Activated T-cell treated with anti-CD3 and anti-CD28 coated beads, Interleukin-2, amount 50 U/mL, for 24 hours (primary cell): ENCODE results near the gene CLCNKA.
A peak's percentile ranks its signal among the peaks of the same experiment; 100 is the strongest.
"Not testable (repeated sequence)": the region's sequence is repeated elsewhere in the genome, so short reads cannot be mapped to it uniquely, and the experiment has no call there.

Experiments used
- DNase-seq: peaks from one replicate; pipeline ENCODE4 v3.0.0-alpha.2; 2020
- H3K27ac Mint-ChIP-seq: 2 replicates; pipeline ENCODE4 v1.8.0; 2020; ENCODE audit warnings: mild to moderate bottlenecking, mixed read lengths
- H3K27me3 Mint-ChIP-seq: 2 replicates; pipeline ENCODE4 v1.8.0; 2020; ENCODE audit warnings: mixed read lengths
- H3K36me3 Mint-ChIP-seq: 2 replicates; pipeline ENCODE4 v1.8.0; 2020; ENCODE audit warnings: low read depth, mixed read lengths
- H3K4me1 Mint-ChIP-seq: 2 replicates; pipeline ENCODE4 v1.8.0; 2020; ENCODE audit warnings: low read depth, mixed read lengths
- H3K4me3 Mint-ChIP-seq: 2 replicates; pipeline ENCODE4 v1.8.0; 2020; ENCODE audit warnings: mild to moderate bottlenecking, moderate library complexity, mixed read lengths
- H3K9me3 Mint-ChIP-seq: 2 replicates; pipeline ENCODE4 v1.8.0; 2020; ENCODE audit warnings: mixed read lengths

Gene CLCNKA

GRCh38 chr1:15992582-15993500, 29.0 kb upstream of the CLCNKA start:
- no peaks in the 10 kb centered on the region for H3K4me1 Mint-ChIP-seq
- H3K36me3 Mint-ChIP-seq = no peaks in the 10 kb centered on the region
- DNase-seq = no peak
- H3K27me3 Mint-ChIP-seq = no peaks in the 10 kb centered on the region
- H3K9me3 Mint-ChIP-seq = no peaks in the 10 kb centered on the region
- no peak overlapping the region for H3K4me3 Mint-ChIP-seq
- no peak overlapping the region for H3K27ac Mint-ChIP-seq

GRCh38 chr1:15993666-15994065, 28.2 kb upstream of the CLCNKA start:
- Mint-ChIP-seq H3K4me3 (no peak overlapping the region), H3K27me3 (no peaks in the 10 kb centered on the region), H3K27ac (no peak overlapping the region), H3K4me1 (no peaks in the 10 kb centered on the region), H3K36me3 (no peaks in the 10 kb centered on the region), H3K9me3 (no peaks in the 10 kb centered on the region)
- no peak for DNase-seq

- H3K9me3 Mint-ChIP-seq = no peaks in the 10 kb centered on the region
- H3K27me3 Mint-ChIP-seq = no peaks in the 10 kb centered on the region
- no peak for DNase-seq
- H3K4me3 Mint-ChIP-seq = no peak overlapping the region
- no peak overlapping the region for H3K27ac Mint-ChIP-seq
- H3K4me1 Mint-ChIP-seq = no peaks in the 10 kb centered on the region
- H3K36me3 Mint-ChIP-seq = no peaks in the 10 kb centered on the region
These were observed 27.8 kb upstream of the CLCNKA start for GRCh38 chr1:15994081-15994480.

GRCh38 chr1:15994590-15995351, 27.1 kb upstream of the CLCNKA start:
- Mint-ChIP-seq H3K27ac (peak overlapping the region; percentile 11), H3K4me3 (no peak overlapping the region), H3K36me3 (no peaks in the 10 kb centered on the region), H3K9me3 (no peaks in the 10 kb centered on the region), H3K27me3 (no peaks in the 10 kb centered on the region), H3K4me1 (no peaks in the 10 kb centered on the region)
- DNase-seq = peak; percentile 70

GRCh38 chr1:15997076-15997585, 24.7 kb upstream of the CLCNKA start:
- H3K4me3 Mint-ChIP-seq = no peak overlapping the region
- H3K4me1 Mint-ChIP-seq = no peaks in the 10 kb centered on the region
- H3K36me3 Mint-ChIP-seq = no peaks in the 10 kb centered on the region
- no peaks in the 10 kb centered on the region for H3K27me3 Mint-ChIP-seq
- no peak for DNase-seq
- H3K9me3 Mint-ChIP-seq = no peaks in the 10 kb centered on the region
- H3K27ac Mint-ChIP-seq = no peak overlapping the region

- H3K36me3 Mint-ChIP-seq = no peaks in the 10 kb centered on the region
- H3K9me3 Mint-ChIP-seq = no peaks in the 10 kb centered on the region
- no peaks in the 10 kb centered on the region for H3K27me3 Mint-ChIP-seq
- no peaks in the 10 kb centered on the region for H3K4me1 Mint-ChIP-seq
- no peak for DNase-seq
- H3K4me3 Mint-ChIP-seq = no peak overlapping the region
- H3K27ac Mint-ChIP-seq = no peak overlapping the region
These were observed 24.1 kb upstream of the CLCNKA start for GRCh38 chr1:15997637-15998280.

- H3K4me3 Mint-ChIP-seq = no peak overlapping the region
- no peaks in the 10 kb centered on the region for H3K9me3 Mint-ChIP-seq
- no peak overlapping the region for H3K27ac Mint-ChIP-seq
- no peak for DNase-seq
- no peaks in the 10 kb centered on the region for H3K27me3 Mint-ChIP-seq
- no peaks in the 10 kb centered on the region for H3K4me1 Mint-ChIP-seq
- H3K36me3 Mint-ChIP-seq = no peaks in the 10 kb centered on the region
These were observed 22.9 kb upstream of the CLCNKA start for GRCh38 chr1:15998929-15999328.

GRCh38 chr1:16001274-16001673, 20.6 kb upstream of the CLCNKA start:
- H3K27me3 Mint-ChIP-seq, H3K9me3 Mint-ChIP-seq, H3K27ac Mint-ChIP-seq, DNase-seq, H3K4me3 Mint-ChIP-seq, H3K36me3 Mint-ChIP-seq, H3K4me1 Mint-ChIP-seq: not testable (repeated sequence)

- Mint-ChIP-seq H3K9me3 (no peaks in the 10 kb centered on the region), H3K27ac (no peak overlapping the region), H3K27me3 (no peaks in the 10 kb centered on the region), H3K4me3 (no peak overlapping the region), H3K4me1 (peaks cover 9% of the 10 kb centered on the region), H3K36me3 (no peaks in the 10 kb centered on the region)
- DNase-seq = no peak
These were observed 16.2 kb upstream of the CLCNKA start for GRCh38 chr1:16005597-16005996.

GRCh38 chr1:16006010-16006409, 15.8 kb upstream of the CLCNKA start:
- no peaks in the 10 kb centered on the region for H3K27me3 Mint-ChIP-seq

GRCh38 chr1:16006552-16007485, 15.0 kb upstream of the CLCNKA start:
- no peaks in the 10 kb centered on the region for H3K36me3 Mint-ChIP-seq
- no peaks in the 10 kb centered on the region for H3K9me3 Mint-ChIP-seq
- no peak overlapping the region for H3K27ac Mint-ChIP-seq
- no peak for DNase-seq
- peaks cover 3% of the 10 kb centered on the region for H3K27me3 Mint-ChIP-seq
- H3K4me3 Mint-ChIP-seq = no peak overlapping the region
- H3K4me1 Mint-ChIP-seq = peaks cover 9% of the 10 kb centered on the region

More at GRCh38 chr1:16006010-16006409, 15.8 kb upstream of the CLCNKA start:
- Mint-ChIP-seq H3K4me1 (peaks cover 9% of the 10 kb centered on the region), H3K9me3 (no peaks in the 10 kb centered on the region), H3K4me3 (no peak overlapping the region), H3K27ac (no peak overlapping the region), H3K36me3 (no peaks in the 10 kb centered on the region)
- DNase-seq = no peak

- no peaks in the 10 kb centered on the region for H3K36me3 Mint-ChIP-seq
- H3K4me3 Mint-ChIP-seq = no peak overlapping the region
- peaks cover 14% of the 10 kb centered on the region for H3K4me1 Mint-ChIP-seq
- H3K9me3 Mint-ChIP-seq = no peaks in the 10 kb centered on the region
- H3K27me3 Mint-ChIP-seq = peaks cover 10% of the 10 kb centered on the region
- H3K27ac Mint-ChIP-seq = no peak overlapping the region
- DNase-seq = no peak
These were observed 14.0 kb upstream of the CLCNKA start for GRCh38 chr1:16007671-16008341.

- no peaks in the 10 kb centered on the region for H3K36me3 Mint-ChIP-seq
- H3K4me1 Mint-ChIP-seq = peaks cover 16% of the 10 kb centered on the region
- no peaks in the 10 kb centered on the region for H3K9me3 Mint-ChIP-seq
- no peak overlapping the region for H3K4me3 Mint-ChIP-seq
- no peak overlapping the region for H3K27ac Mint-ChIP-seq
- peaks cover 12% of the 10 kb centered on the region for H3K27me3 Mint-ChIP-seq
- DNase-seq = peak; percentile 83
These were observed 12.8 kb upstream of the CLCNKA start for GRCh38 chr1:16009030-16009460.
